Activated CD4-positive, alpha-beta T cell treated with anti-CD3 and anti-CD28 coated beads, Interleukin-2, amount 50 U/mL, for 16 hours (primary cell): ENCODE measurements around the gene CYYR1.

Experiments used
- DNase-seq: peaks from one replicate; pipeline ENCODE4 v3.0.0-alpha.2; 2020

The CYYR1 gene

GRCh38 chr21:26572702-26573381 is at the start of gene CYYR1:
CYYR1 (minus strand) TSS chr21:26573286; CDS start chr21:26572940, 346 bp downstream.
- no peak for DNase-seq

GRCh38 chr21:26617176-26617575 is 44.1 kb upstream of the CYYR1 start:
- no peak for DNase-seq

GRCh38 chr21:26614251-26614650 is 41.2 kb upstream of the CYYR1 start:
- DNase-seq: no peak

- no peak for DNase-seq
Observed at GRCh38 chr21:26599261-26599660, 26.2 kb upstream of the CYYR1 start.

GRCh38 chr21:26597981-26598380 is 24.9 kb upstream of the CYYR1 start:
- no peak for DNase-seq

- no peak for DNase-seq
Observed at GRCh38 chr21:26597031-26597430, 23.9 kb upstream of the CYYR1 start.

- no peak for DNase-seq
Observed at GRCh38 chr21:26595971-26596370, 22.9 kb upstream of the CYYR1 start.

GRCh38 chr21:26593800-26594199 is 20.7 kb upstream of the CYYR1 start:
- DNase-seq: no peak

GRCh38 chr21:26591543-26591942 is 18.5 kb upstream of the CYYR1 start:
- no peak for DNase-seq

GRCh38 chr21:26588446-26588845 is 15.4 kb upstream of the CYYR1 start:
- DNase-seq: no peak

GRCh38 chr21:26587736-26588201 is 14.7 kb upstream of the CYYR1 start:
- DNase-seq: no peak

- no peak for DNase-seq
Observed at GRCh38 chr21:26583769-26584168, 10.7 kb upstream of the CYYR1 start.

- no peak for DNase-seq
Observed at GRCh38 chr21:26581818-26582217, 8.7 kb upstream of the CYYR1 start.

GRCh38 chr21:26572076-26572701 is 897 bp downstream of the CYYR1 start:
- DNase-seq: no peak

GRCh38 chr21:26570203-26570602 is 2.9 kb downstream of the CYYR1 start:
- DNase-seq: no peak

GRCh38 chr21:26565546-26565945 is 7.5 kb downstream of the CYYR1 start:
- no peak for DNase-seq

- DNase-seq: no peak
Observed at GRCh38 chr21:26565111-26565510, 8.0 kb downstream of the CYYR1 start.

GRCh38 chr21:26563856-26564503 is 9.1 kb downstream of the CYYR1 start:
- no peak for DNase-seq

GRCh38 chr21:26560612-26561011 is 12.5 kb downstream of the CYYR1 start:
- no peak for DNase-seq

- no peak for DNase-seq
Observed at GRCh38 chr21:26559099-26559498, 14.0 kb downstream of the CYYR1 start.

- DNase-seq: no peak
Observed at GRCh38 chr21:26557106-26557505, 16.0 kb downstream of the CYYR1 start.

GRCh38 chr21:26555540-26556146 is 17.4 kb downstream of the CYYR1 start:
- DNase-seq: no peak

- no peak for DNase-seq
Observed at GRCh38 chr21:26554365-26554764, 18.7 kb downstream of the CYYR1 start.

- no peak for DNase-seq
Observed at GRCh38 chr21:26553898-26554297, 19.2 kb downstream of the CYYR1 start.
